ENCODE results near the gene CA10.

The CA10 gene

DNA sequence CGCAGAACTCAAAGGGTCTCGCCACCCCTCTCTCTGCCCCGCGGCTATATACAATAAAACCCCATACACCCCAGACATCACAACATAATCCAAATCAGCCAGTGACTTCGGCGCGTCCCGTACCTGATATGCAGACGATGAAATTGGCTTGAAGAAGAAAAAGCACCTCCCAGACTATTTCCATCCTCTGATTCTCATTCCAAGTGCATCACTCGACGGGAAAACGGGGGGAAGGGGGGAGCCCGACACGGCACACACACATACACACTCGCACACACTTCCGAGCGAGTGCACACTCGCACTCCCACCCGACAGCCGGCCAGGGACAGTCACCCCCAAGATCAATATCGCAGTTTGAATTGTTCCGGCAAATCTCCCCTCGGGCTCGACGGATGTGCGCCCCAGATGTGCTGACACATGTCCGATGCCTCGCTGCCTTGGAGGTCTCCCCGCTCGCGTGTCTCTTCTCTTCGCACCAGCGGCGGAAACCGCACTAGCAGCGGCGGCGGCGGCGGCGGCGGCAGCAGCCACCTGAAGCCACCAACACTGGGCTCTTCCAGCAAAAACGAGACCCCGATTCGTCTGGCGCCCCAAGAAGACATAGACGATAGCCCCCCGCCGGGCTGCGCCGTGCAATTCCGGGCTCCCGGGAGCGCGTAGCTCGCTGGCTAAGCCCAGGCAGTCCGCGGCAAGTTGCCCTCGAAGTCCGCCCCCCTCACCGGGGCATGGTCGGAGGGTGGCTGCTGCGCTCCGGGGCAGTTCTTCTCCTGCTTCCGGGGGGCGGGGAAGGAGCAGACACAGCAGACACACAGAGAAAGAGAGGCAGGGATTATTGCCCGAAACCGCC, 688 bp downstream of the CA10 start:
- Histone ChIP-seq H3K9me3 (ENCODE audit: insufficient read depth, low read depth, low read length) (no peaks in the 10 kb centered on the region), H3K4me3 (ENCODE audit: low read length) (peak overlapping the region; percentile 63), H3K27me3 (ENCODE audit: insufficient read depth, low read length) (peaks cover 83% of the 10 kb centered on the region), H3K4me1 (ENCODE audit: insufficient read depth, low read length) (no peaks in the 10 kb centered on the region), H3K9ac (ENCODE audit: low read depth, low read length) (no peak overlapping the region), H3K36me3 (ENCODE audit: insufficient read depth, low read depth, low read length) (no peaks in the 10 kb centered on the region), H3K27ac (ENCODE audit: low read length) (no peak overlapping the region)

- peaks cover 77% of the 10 kb centered on the region for H3K27me3 ChIP-seq (ENCODE audit: insufficient read depth, low read length)
- no peak overlapping the region for H3K9ac ChIP-seq (ENCODE audit: low read depth, low read length)
Observed at GRCh38 chr17:52156576-52157570, 1.6 kb downstream of the CA10 start.

GRCh38 chr17:52155301-52155700, 3.2 kb downstream of the CA10 start:
- Histone ChIP-seq H3K4me3 (ENCODE audit: low read length) (no peak overlapping the region), H3K27me3 (ENCODE audit: insufficient read depth, low read length) (peaks cover 61% of the 10 kb centered on the region), H3K9ac (ENCODE audit: low read depth, low read length) (no peak overlapping the region), H3K4me1 (ENCODE audit: insufficient read depth, low read length) (no peaks in the 10 kb centered on the region), H3K36me3 (ENCODE audit: insufficient read depth, low read depth, low read length) (no peaks in the 10 kb centered on the region), H3K9me3 (ENCODE audit: insufficient read depth, low read depth, low read length) (no peaks in the 10 kb centered on the region), H3K27ac (ENCODE audit: low read length) (no peak overlapping the region)

More at GRCh38 chr17:52156576-52157570, 1.6 kb downstream of the CA10 start:
- no peaks in the 10 kb centered on the region for H3K36me3 ChIP-seq (ENCODE audit: insufficient read depth, low read depth, low read length)
- peak overlapping the region; percentile 63 for H3K4me3 ChIP-seq (ENCODE audit: low read length)
- no peak overlapping the region for H3K27ac ChIP-seq (ENCODE audit: low read length)
- H3K4me1 ChIP-seq (ENCODE audit: insufficient read depth, low read length), result no peaks in the 10 kb centered on the region
- no peaks in the 10 kb centered on the region for H3K9me3 ChIP-seq (ENCODE audit: insufficient read depth, low read depth, low read length)

DNA sequence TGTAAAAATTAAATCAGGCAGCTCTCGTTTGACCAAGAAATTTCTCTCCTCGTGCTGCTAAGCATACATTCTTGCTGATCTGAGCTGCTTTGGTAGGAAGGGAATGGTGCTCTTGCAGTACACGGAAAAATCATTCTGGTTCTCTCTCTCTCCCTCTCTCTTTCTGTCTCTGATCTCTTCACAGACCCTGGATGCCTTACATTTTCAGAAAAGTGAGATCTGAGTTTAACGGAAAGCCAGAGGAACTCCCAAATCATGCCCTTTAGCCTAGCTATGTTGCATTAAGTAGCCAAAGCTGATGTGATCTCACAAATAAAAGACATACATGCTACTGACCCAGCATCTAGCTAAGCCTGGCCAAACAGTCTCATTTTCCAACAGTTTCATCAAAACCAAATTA, 4.0 kb downstream of the CA10 start:
- H3K27me3 ChIP-seq (ENCODE audit: insufficient read depth, low read length), result peaks cover 53% of the 10 kb centered on the region
- no peaks in the 10 kb centered on the region for H3K4me1 ChIP-seq (ENCODE audit: insufficient read depth, low read length)
- H3K9ac ChIP-seq (ENCODE audit: low read depth, low read length), result no peak overlapping the region
- H3K4me3 ChIP-seq (ENCODE audit: low read length), result no peak overlapping the region
- no peak overlapping the region for H3K27ac ChIP-seq (ENCODE audit: low read length)
- no peaks in the 10 kb centered on the region for H3K36me3 ChIP-seq (ENCODE audit: insufficient read depth, low read depth, low read length)
- no peaks in the 10 kb centered on the region for H3K9me3 ChIP-seq (ENCODE audit: insufficient read depth, low read depth, low read length)

DNA sequence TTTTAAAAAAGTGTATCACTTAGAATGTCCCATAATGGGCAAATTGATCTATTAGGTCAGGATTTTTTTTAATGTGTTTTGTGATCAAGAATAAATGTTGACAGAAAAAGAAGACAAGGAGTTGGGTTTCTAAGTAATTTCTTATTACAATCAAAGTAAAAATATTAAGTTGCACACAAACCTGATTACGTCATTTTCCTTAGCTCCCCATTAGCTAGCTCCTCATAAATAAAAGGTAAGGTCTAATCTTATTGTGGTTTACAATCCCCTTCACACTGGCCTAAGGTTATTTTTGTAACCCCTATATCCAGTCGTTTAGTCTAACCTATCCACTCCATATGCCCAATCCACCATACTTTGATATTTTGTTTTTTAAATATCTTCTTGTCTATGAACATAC, 7.6 kb downstream of the CA10 start:
- peaks cover 17% of the 10 kb centered on the region for H3K27me3 ChIP-seq (ENCODE audit: insufficient read depth, low read length)
- H3K27ac ChIP-seq (ENCODE audit: low read length), result no peak overlapping the region
- H3K9ac ChIP-seq (ENCODE audit: low read depth, low read length), result no peak overlapping the region
- no peaks in the 10 kb centered on the region for H3K4me1 ChIP-seq (ENCODE audit: insufficient read depth, low read length)
- no peaks in the 10 kb centered on the region for H3K9me3 ChIP-seq (ENCODE audit: insufficient read depth, low read depth, low read length)
- no peaks in the 10 kb centered on the region for H3K36me3 ChIP-seq (ENCODE audit: insufficient read depth, low read depth, low read length)
- H3K4me3 ChIP-seq (ENCODE audit: low read length), result no peak overlapping the region

GRCh38 chr17:52149626-52150025, 8.9 kb downstream of the CA10 start:
- H3K9me3 ChIP-seq (ENCODE audit: insufficient read depth, low read depth, low read length), result no peaks in the 10 kb centered on the region
- H3K36me3 ChIP-seq (ENCODE audit: insufficient read depth, low read depth, low read length), result no peaks in the 10 kb centered on the region
- no peak overlapping the region for H3K4me3 ChIP-seq (ENCODE audit: low read length)
- no peak overlapping the region for H3K9ac ChIP-seq (ENCODE audit: low read depth, low read length)
- no peak overlapping the region for H3K27ac ChIP-seq (ENCODE audit: low read length)
- peaks cover 5% of the 10 kb centered on the region; the same call in 1 of the 2 replicates for H3K27me3 ChIP-seq (ENCODE audit: insufficient read depth, low read length)
- H3K4me1 ChIP-seq (ENCODE audit: insufficient read depth, low read length), result 0 out of 2 replicates have a peak, but pooled peaks cover 3% of the 10 kb centered on the region

- H3K36me3 ChIP-seq (ENCODE audit: insufficient read depth, low read depth, low read length), result no peaks in the 10 kb centered on the region
- H3K4me1 ChIP-seq (ENCODE audit: insufficient read depth, low read length), result 0 out of 2 replicates have a peak, but pooled peaks cover 3% of the 10 kb centered on the region
- no peak overlapping the region for H3K27ac ChIP-seq (ENCODE audit: low read length)
- no peaks in the 10 kb centered on the region for H3K9me3 ChIP-seq (ENCODE audit: insufficient read depth, low read depth, low read length)
- H3K9ac ChIP-seq (ENCODE audit: low read depth, low read length), result no peak overlapping the region
- no peak overlapping the region for H3K4me3 ChIP-seq (ENCODE audit: low read length)
- no peaks in the 10 kb centered on the region for H3K27me3 ChIP-seq (ENCODE audit: insufficient read depth, low read length)
Observed at GRCh38 chr17:52148969-52149351, 9.6 kb downstream of the CA10 start.

DNA sequence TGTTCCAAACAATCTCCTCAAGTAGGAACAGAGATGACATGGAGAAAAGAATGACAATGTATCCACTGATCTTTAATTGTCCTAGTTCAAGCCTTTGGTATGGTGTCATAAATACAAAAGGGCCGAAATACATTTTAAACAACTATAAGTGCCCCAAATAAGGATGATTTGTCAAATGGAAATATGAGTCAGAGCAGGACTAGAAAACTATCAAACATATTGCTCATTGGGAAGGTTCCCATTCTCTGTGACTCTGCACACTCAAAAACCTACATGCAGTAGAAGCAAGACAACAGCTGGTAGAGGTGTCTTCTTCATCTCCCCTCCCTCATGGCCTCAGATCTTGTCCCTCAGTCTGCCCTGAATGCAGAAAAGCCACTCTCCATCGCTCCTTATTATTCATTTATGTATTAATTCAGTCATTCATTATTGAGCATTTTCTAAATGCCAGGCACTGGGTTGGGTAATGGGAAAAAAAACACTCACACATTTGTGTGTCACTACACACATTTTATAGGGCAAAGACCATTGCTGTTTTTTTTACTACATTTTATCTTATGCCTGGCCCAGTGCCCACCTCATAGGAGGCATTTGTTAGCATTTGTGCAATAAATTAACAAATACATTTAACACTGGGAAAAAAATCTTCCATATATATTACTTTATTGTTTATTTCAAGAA, 10.1 kb downstream of the CA10 start:
- Histone ChIP-seq H3K4me1 (ENCODE audit: insufficient read depth, low read length) (0 out of 2 replicates have a peak, but pooled peaks cover 3% of the 10 kb centered on the region), H3K27ac (ENCODE audit: low read length) (no peak overlapping the region), H3K27me3 (ENCODE audit: insufficient read depth, low read length) (no peaks in the 10 kb centered on the region), H3K36me3 (ENCODE audit: insufficient read depth, low read depth, low read length) (no peaks in the 10 kb centered on the region), H3K4me3 (ENCODE audit: low read length) (no peak overlapping the region), H3K9me3 (ENCODE audit: insufficient read depth, low read depth, low read length) (no peaks in the 10 kb centered on the region), H3K9ac (ENCODE audit: low read depth, low read length) (no peak overlapping the region)

- Histone ChIP-seq H3K9ac (ENCODE audit: low read depth, low read length) (no peak overlapping the region), H3K4me3 (ENCODE audit: low read length) (no peak overlapping the region), H3K36me3 (ENCODE audit: insufficient read depth, low read depth, low read length) (no peaks in the 10 kb centered on the region), H3K27me3 (ENCODE audit: insufficient read depth, low read length) (no peaks in the 10 kb centered on the region), H3K9me3 (ENCODE audit: insufficient read depth, low read depth, low read length) (no peaks in the 10 kb centered on the region), H3K27ac (ENCODE audit: low read length) (no peak overlapping the region), H3K4me1 (ENCODE audit: insufficient read depth, low read length) (0 out of 2 replicates have a peak, but pooled peaks cover 3% of the 10 kb centered on the region)
Observed at GRCh38 chr17:52147872-52148271, 10.6 kb downstream of the CA10 start.

GRCh38 chr17:52147431-52147830, 11.1 kb downstream of the CA10 start:
- 0 out of 2 replicates have a peak, but pooled peaks cover 3% of the 10 kb centered on the region for H3K4me1 ChIP-seq (ENCODE audit: insufficient read depth, low read length)
- no peak overlapping the region for H3K27ac ChIP-seq (ENCODE audit: low read length)
- no peak overlapping the region for H3K4me3 ChIP-seq (ENCODE audit: low read length)
- H3K9ac ChIP-seq (ENCODE audit: low read depth, low read length), result no peak overlapping the region
- no peaks in the 10 kb centered on the region for H3K27me3 ChIP-seq (ENCODE audit: insufficient read depth, low read length)
- H3K36me3 ChIP-seq (ENCODE audit: insufficient read depth, low read depth, low read length), result no peaks in the 10 kb centered on the region
- H3K9me3 ChIP-seq (ENCODE audit: insufficient read depth, low read depth, low read length), result no peaks in the 10 kb centered on the region

- Histone ChIP-seq H3K4me3 (ENCODE audit: low read length) (no peak overlapping the region), H3K9me3 (ENCODE audit: insufficient read depth, low read depth, low read length) (no peaks in the 10 kb centered on the region), H3K9ac (ENCODE audit: low read depth, low read length) (no peak overlapping the region), H3K36me3 (ENCODE audit: insufficient read depth, low read depth, low read length) (no peaks in the 10 kb centered on the region), H3K27ac (ENCODE audit: low read length) (no peak overlapping the region), H3K27me3 (ENCODE audit: insufficient read depth, low read length) (no peaks in the 10 kb centered on the region), H3K4me1 (ENCODE audit: insufficient read depth, low read length) (peaks cover 18% of the 10 kb centered on the region)
Observed at GRCh38 chr17:52145476-52145875, 13.0 kb downstream of the CA10 start.
